Measurements from ENCODE around the gene DYRK1A.

- TF ChIP-seq CTCF (IDR thresholded peaks at IDR 0.05) (no peak), POLR2A (IDR thresholded peaks at IDR 0.05) (no peak)
Observed at GRCh38 chr21:37432710-37433455, 66.3 kb downstream of the DYRK1A start.

Measured in uterus (tissue), 2 donors.